ENCODE results near the gene EMILIN3.

GRCh38 chr20:41355598-41356203 is 10.9 kb downstream of the EMILIN3 start:
- no peak for TF ChIP-seq CTCF (IDR thresholded peaks at IDR 0.05)
- TF ChIP-seq POLR2A (IDR thresholded peaks at IDR 0.05) = no peak
- TF ChIP-seq EP300 (IDR thresholded peaks at IDR 0.05) = no peak

All from sigmoid colon (tissue), 4 donors.